ENCODE measurements around the gene KIF1B. TPM values are rescaled to one million over a fixed set of nuclear protein-coding genes. Genes with fewer than 3 reads are reported as not detected.

Gene KIF1B
- total and polyA plus RNA-seq, 2 experiments from 2014 or later: 21.5 to 68.4 TPM

GRCh38 chr1:10178597-10179405, 31.6 kb upstream of the KIF1B start:
- peak overlapping the region; percentile 12; the same call in 1 of the 2 replicates for H3K27ac ChIP-seq (ENCODE audit: low read depth)

More at GRCh38 chr1:10178597-10179405, 31.6 kb upstream of the KIF1B start:
- H3K4me2 ChIP-seq: 0 out of 2 replicates have a peak overlapping the region, but pooled peaks have one; percentile 42
- DNase-seq (ENCODE audit: low spot score): peak; percentile 63
- 0 out of 2 replicates have a peak, but pooled peaks cover 9% of the 10 kb centered on the region for H3F3A ChIP-seq (replicated peaks; ENCODE audit: low read depth)
- no peaks in the 10 kb centered on the region for H4K20me1 ChIP-seq (replicated peaks; ENCODE audit: insufficient read depth)
- H3K79me2 ChIP-seq (replicated peaks; ENCODE audit: insufficient read depth): no peaks in the 10 kb centered on the region
- H3K4me3 Mint-ChIP-seq: 0 out of 3 replicates have a peak overlapping the region, but pooled peaks have one; percentile 30
- H3K27me3 ChIP-seq (ENCODE audit: insufficient read depth): no peaks in the 10 kb centered on the region
- peaks cover 14% of the 10 kb centered on the region for H3K4me1 Mint-ChIP-seq
- 0 out of 2 replicates have a peak, but pooled peaks cover 10% of the 10 kb centered on the region for H3K36me3 ChIP-seq (ENCODE audit: insufficient read depth)
- peaks cover 47% of the 10 kb centered on the region for H3K36me3 Mint-ChIP-seq (ENCODE audit: low read depth)
- H3K9me3 Mint-ChIP-seq: peaks cover 3% of the 10 kb centered on the region; the same call in 2 of the 3 replicates
- H3K27ac Mint-ChIP-seq: peak overlapping the region; percentile 82
- peaks cover 14% of the 10 kb centered on the region for H3K4me1 ChIP-seq (ENCODE audit: insufficient read depth)
- H3K9me2 ChIP-seq (ENCODE audit: insufficient read depth): no peaks in the 10 kb centered on the region
- no peak overlapping the region for H2AFZ ChIP-seq
- peak; percentile 95 for ATAC-seq
- peaks cover 8% of the 10 kb centered on the region for H3K27me3 Mint-ChIP-seq (ENCODE audit: insufficient read depth, low read depth, poor library complexity)
- TF ChIP-seq EZH2 (IDR thresholded peaks at IDR 0.05; ENCODE audit: low read depth, unreplicated experiment) (no peak), ZNF114 (CRISPR knock-in tag; IDR thresholded peaks at IDR 0.05) (no peak), CTCF (conservative IDR thresholded peaks at IDR 0.05; ENCODE audit: low read depth in 2 of 2) (no peak)
- TF ChIP-seq, protein P1, sequence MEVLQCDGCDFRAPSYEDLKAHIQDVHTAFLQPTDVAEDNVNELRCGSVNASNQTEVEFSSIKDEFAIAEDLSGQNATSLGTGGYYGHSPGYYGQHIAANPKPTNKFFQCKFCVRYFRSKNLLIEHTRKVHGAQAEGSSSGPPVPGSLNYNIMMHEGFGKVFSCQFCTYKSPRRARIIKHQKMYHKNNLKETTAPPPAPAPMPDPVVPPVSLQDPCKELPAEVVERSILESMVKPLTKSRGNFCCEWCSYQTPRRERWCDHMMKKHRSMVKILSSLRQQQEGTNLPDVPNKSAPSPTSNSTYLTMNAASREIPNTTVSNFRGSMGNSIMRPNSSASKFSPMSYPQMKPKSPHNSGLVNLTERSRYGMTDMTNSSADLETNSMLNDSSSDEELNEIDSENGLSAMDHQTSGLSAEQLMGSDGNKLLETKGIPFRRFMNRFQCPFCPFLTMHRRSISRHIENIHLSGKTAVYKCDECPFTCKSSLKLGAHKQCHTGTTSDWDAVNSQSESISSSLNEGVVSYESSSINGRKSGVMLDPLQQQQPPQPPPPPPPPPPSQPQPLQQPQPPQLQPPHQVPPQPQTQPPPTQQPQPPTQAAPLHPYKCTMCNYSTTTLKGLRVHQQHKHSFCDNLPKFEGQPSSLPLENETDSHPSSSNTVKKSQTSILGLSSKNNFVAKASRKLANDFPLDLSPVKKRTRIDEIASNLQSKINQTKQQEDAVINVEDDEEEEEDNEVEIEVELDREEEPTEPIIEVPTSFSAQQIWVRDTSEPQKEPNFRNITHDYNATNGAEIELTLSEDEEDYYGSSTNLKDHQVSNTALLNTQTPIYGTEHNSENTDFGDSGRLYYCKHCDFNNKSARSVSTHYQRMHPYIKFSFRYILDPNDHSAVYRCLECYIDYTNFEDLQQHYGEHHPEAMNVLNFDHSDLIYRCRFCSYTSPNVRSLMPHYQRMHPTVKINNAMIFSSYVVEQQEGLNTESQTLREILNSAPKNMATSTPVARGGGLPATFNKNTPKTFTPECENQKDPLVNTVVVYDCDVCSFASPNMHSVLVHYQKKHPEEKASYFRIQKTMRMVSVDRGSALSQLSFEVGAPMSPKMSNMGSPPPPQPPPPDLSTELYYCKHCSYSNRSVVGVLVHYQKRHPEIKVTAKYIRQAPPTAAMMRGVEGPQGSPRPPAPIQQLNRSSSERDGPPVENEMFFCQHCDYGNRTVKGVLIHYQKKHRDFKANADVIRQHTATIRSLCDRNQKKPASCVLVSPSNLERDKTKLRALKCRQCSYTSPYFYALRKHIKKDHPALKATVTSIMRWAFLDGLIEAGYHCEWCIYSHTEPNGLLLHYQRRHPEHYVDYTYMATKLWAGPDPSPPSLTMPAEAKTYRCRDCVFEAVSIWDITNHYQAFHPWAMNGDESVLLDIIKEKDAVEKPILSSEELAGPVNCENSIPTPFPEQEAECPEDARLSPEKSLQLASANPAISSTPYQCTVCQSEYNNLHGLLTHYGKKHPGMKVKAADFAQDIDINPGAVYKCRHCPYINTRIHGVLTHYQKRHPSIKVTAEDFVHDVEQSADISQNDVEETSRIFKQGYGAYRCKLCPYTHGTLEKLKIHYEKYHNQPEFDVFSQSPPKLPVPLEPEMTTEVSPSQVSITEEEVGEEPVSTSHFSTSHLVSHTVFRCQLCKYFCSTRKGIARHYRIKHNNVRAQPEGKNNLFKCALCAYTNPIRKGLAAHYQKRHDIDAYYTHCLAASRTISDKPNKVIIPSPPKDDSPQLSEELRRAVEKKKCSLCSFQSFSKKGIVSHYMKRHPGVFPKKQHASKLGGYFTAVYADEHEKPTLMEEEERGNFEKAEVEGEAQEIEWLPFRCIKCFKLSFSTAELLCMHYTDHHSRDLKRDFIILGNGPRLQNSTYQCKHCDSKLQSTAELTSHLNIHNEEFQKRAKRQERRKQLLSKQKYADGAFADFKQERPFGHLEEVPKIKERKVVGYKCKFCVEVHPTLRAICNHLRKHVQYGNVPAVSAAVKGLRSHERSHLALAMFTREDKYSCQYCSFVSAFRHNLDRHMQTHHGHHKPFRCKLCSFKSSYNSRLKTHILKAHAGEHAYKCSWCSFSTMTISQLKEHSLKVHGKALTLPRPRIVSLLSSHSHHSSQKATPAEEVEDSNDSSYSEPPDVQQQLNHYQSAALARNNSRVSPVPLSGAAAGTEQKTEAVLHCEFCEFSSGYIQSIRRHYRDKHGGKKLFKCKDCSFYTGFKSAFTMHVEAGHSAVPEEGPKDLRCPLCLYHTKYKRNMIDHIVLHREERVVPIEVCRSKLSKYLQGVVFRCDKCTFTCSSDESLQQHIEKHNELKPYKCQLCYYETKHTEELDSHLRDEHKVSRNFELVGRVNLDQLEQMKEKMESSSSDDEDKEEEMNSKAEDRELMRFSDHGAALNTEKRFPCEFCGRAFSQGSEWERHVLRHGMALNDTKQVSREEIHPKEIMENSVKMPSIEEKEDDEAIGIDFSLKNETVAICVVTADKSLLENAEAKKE (CRISPR knock-in tag; IDR thresholded peaks at IDR 0.05): no peak
- H3K4me3 ChIP-seq: no peak overlapping the region
